GM18502 (cell line): ENCODE data around the gene MAP3K7.

Source experiments
- ATAC-seq: cut with Tn5 transposase; IDR thresholded peaks from one replicate; pipeline ENCODE4 v1.9.1; 2021; ENCODE audit warnings: mild to moderate bottlenecking; ENCODE audit not compliant: unreplicated experiment, poor library complexity

MAP3K7 gene

GRCh38 chr6:90464507-90464906 lies 122.4 kb downstream of the MAP3K7 start:
- no peak for ATAC-seq

- ATAC-seq = no peak
Observed at GRCh38 chr6:90463874-90464273, 123.0 kb downstream of the MAP3K7 start.
